Stimulated activated CD8-positive, alpha-beta memory T cell treated with anti-CD3 and anti-CD28 coated beads, Interleukin-7, amount 100 ng/mL, for 48 hours (primary cell): ENCODE data around the gene MFN1.

Experiments used
- DNase-seq, 2 donors: peaks; one replicate each; pipeline ENCODE4 v3.0.0-alpha.2; 2020; ENCODE audit warnings: low read depth in 1 of 2; ENCODE audit errors: extremely low read depth in 1 of 2

The MFN1 gene

DNA sequence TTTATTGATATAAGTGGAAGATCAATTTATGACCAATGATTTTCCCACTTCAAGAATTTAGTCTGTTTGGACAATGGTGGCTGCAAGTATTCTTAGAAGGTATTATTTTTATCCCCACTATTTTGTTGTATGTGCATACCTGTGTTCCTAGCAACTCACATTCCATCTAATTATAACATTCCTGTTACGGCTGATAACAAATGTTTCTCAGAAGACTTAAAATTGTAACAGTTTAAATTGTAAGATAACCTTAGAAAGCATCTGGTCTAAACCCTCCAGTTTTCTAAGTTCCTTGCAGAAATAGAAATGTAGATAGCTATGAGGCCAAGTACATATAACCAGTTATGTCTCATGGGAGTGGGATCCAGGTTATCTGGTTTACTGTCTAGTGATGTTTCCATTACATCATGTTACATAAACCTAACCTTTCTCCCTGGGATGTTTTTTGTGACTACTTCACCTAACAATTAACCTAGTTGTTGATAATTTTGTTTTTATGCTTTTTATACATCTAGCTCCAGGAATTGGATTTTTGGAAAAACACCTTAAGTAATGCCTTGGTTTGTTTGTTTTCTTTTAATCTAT lies 11.1 kb upstream of the MFN1 start:
- DNase-seq: no peak

- no peak for DNase-seq
Measured at GRCh38 chr3:179348325-179349013, 960 bp downstream of the MFN1 start.

- DNase-seq: no peak
Measured at GRCh38 chr3:179355996-179356395, 8.5 kb downstream of the MFN1 start.

DNA sequence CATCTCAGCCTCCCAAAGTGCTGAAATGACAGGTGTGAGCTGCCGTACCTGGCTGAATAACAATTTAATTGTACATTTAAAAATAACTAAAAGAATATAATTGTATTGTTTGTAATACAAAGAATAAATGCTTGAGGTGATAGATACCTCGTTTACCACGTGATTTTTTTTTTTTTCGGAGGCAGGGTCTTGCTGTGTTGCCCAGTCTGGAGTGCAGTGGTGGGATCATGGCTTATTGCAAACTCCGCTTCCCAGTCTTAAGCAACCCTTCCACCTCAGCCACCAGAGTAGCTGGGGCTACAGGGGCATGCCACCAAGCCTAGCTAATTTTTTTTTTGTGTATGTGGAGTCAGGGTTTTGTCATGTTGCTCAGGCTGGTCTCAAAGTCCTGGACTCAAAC lies 15.8 kb downstream of the MFN1 start:
- no peak for DNase-seq

DNA sequence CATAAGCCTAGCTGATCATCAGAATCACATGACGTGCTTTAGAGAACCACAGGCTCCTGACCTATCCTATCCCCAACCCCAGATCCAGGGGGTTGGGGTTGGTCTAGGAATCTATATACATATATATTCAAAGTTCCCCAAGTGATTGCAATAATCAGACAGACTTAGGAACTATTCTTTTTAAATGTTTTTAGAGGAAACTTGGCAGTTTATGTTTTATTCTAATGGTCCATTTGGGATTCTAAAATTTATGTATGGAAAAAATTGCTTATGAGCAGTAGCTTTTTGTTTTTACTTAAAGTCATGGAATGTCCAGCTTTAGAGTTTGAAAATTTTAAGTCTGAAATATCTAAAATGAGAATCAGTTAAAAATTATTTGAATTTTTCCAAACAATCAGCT lies 22.1 kb downstream of the MFN1 start:
- DNase-seq: no peak

DNA sequence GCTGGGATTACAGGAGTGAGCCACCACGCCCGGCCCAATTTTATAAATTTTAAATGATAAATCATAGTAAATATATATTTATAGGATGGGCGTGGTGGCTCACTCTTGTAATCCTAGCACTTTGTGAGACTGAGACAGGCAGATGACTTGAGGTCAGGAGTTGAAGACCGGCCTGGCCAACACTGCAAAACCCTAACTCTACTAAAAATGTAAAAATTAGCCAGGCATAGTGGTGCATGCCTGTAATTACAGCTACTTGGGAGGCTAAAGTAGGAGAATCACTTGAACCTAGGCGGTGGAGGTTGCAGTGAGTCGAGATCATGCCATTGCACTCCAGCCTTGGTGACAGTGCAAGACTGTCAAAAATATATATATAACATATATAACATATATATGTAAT lies 26.4 kb downstream of the MFN1 start:
- no peak for DNase-seq

- DNase-seq: no peak
Measured at GRCh38 chr3:179375091-179375999, 27.8 kb downstream of the MFN1 start.

GRCh38 chr3:179376474-179376873 lies 29.0 kb downstream of the MFN1 start:
- DNase-seq: no peak

DNA sequence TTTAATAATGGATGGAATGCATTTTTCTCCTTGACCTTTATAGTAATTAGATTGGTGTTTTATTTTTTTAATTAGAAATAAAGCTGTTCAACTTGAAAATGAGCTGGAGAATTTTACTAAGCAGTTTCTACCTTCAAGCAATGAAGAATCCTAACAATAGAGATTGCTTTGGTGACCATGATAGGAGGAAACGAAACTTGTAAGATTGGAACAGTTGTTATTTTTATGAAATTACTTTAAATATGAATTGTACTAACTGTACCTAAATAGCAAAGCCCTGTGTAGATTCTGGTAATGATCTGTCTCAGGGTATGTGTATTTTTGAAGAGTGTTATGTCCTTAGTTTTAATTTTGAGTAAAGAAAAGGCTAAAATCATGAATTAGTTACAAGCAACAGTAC lies 44.4 kb downstream of the MFN1 start:
- no peak for DNase-seq

- DNase-seq: no peak
Measured at GRCh38 chr3:179398574-179399231, 51.2 kb downstream of the MFN1 start.

- no peak for DNase-seq
Measured at GRCh38 chr3:179401561-179401960, 54.1 kb downstream of the MFN1 start.

DNA sequence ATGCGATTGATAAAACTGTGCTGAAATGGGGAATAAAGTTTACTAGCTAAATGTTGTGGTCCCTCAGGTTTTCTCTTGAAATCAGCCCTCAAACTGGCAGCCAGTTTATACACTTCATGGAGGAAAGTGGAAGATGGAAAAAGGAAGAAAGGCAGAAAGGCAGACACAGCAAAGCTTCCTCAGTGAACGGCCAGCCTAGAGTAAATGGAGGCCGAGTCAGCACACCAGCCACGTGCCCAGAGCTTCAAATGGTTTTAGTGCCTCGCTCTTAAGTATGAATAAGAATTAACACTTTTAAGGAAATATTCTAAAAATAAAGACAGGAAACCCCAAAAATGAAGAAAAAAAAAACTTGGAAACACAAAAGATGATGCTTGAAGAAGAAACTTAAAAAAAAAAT lies 55.5 kb downstream of the MFN1 start:
- DNase-seq: no peak

DNA sequence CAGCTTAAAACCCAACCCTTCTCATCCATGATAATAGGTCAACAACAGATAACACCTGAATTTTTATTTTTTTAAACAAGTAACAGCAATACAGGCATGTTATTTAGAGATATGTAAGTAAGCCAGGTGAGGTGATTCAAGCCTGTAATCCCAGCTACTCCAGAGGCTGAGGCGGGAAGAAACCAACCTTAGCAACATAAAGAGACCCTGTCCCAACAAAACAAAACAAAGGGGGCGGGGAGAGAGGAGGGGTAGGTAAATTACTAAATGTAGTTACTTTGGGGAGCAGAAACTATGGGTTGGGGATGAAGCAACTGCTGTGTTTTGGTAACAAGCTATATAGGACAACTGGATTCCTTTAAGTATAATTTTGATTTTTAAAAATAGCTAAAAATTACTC lies 56.8 kb downstream of the MFN1 start:
- no peak for DNase-seq

- DNase-seq: no peak
Measured at GRCh38 chr3:179410331-179410730, 62.8 kb downstream of the MFN1 start.

- DNase-seq: no peak
Measured at GRCh38 chr3:179410999-179411398, 63.5 kb downstream of the MFN1 start.

DNA sequence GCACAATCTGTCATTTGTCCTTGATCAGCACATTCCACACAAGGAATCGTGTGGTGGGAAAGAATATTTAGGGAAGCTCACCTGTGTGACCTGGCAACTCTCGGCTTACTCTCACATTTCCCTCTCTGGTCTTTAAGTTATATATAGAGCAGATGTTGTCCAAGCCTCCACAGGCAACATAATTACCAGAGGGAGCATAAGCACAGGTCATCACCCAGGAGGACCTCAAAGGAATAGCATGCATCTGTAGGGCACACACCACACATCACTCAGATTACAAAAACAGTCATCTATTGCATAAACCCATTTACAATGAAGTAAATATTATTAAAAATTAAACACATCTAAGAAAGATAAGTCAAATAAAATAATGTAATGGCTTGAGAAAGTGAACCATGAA lies 67.3 kb downstream of the MFN1 start:
- DNase-seq: no peak

DNA sequence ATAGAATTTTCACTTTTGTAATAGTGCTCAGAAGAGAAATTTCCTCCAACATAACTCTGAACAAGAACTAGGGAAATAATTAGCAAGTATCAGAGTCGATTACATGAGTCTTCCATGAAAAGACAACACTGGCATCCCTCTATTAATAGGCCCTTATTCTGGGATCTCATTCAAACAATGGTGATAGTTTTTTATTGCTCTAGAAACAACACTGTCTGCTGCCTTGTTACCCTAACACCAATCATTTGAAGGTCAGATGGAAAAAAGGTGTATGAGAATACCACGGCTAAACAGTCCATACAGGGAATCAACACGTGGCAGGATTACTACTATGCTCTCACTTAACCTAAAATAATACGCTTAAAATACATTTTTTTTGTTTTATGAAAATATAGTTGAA lies 67.9 kb downstream of the MFN1 start:
- DNase-seq: no peak

DNA sequence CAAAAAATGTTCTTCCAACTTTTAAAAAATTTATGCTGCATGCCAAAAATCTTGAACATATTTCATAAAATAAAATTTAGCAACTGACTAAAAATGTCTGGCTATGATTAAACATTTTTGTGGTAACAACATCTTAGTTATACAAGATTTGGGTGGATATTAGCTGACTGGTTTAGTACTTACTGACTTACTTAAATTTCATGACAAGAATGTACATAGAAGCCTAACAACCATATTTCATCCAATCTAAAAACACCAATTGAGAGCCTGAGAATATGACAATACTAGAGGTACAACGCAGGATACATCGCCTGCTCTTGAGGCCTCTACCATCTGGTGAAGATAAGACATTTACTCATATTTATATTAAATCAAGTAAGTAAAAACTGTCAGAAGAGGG lies 69.2 kb downstream of the MFN1 start:
- DNase-seq: no peak

DNA sequence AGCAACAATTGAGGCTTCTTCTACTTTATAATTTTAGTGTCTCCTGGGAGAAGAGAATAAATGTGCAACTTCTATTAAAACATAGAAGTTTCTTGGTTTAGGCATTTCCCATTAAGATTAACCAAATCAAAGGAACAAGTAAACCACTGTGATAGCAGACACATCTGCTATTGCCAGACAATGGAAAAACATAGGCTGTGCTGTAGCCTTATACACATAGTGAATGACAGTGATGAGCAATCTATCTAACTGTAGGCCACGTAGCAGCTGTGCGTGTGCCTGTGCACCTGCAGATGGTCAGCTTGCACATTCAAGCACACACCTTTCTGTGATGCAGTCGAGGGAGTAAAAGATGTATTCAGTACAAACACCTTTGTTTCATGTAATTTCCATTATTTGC lies 71.1 kb downstream of the MFN1 start:
- no peak for DNase-seq

GRCh38 chr3:179421500-179421899 lies 74.0 kb downstream of the MFN1 start:
- no peak for DNase-seq

- DNase-seq: no peak
Measured at GRCh38 chr3:179425075-179425474, 77.6 kb downstream of the MFN1 start.
